CD4-positive, alpha-beta T cell treated with Interferon gamma for 1 hour (primary cell): ENCODE measurements around the gene GOLGA6L6.
"Not testable (repeated sequence)": the region's sequence is repeated elsewhere in the genome, so short reads cannot be mapped to it uniquely, and the experiment has no call there.

ENCODE experiments used
- DNase-seq: peaks from one replicate; pipeline ENCODE4 v3.0.0-alpha.2; 2020

Gene GOLGA6L6

GRCh38 chr15:20541700-20542099 is at the start of gene GOLGA6L6:
Gene GOLGA6L6, minus strand, starts transcription at chr15:20541800. Its CDS starts 91 bp downstream, at chr15:20541709.
- DNase-seq, result not testable (repeated sequence)

- DNase-seq, result not testable (repeated sequence)
Measured at GRCh38 chr15:20590069-20590468, 48.5 kb upstream of the GOLGA6L6 start.

- DNase-seq, result not testable (repeated sequence)
Measured at GRCh38 chr15:20586821-20587220, 45.2 kb upstream of the GOLGA6L6 start.

GRCh38 chr15:20582726-20583115 is 41.1 kb upstream of the GOLGA6L6 start:
- DNase-seq, result not testable (repeated sequence)

DNA sequence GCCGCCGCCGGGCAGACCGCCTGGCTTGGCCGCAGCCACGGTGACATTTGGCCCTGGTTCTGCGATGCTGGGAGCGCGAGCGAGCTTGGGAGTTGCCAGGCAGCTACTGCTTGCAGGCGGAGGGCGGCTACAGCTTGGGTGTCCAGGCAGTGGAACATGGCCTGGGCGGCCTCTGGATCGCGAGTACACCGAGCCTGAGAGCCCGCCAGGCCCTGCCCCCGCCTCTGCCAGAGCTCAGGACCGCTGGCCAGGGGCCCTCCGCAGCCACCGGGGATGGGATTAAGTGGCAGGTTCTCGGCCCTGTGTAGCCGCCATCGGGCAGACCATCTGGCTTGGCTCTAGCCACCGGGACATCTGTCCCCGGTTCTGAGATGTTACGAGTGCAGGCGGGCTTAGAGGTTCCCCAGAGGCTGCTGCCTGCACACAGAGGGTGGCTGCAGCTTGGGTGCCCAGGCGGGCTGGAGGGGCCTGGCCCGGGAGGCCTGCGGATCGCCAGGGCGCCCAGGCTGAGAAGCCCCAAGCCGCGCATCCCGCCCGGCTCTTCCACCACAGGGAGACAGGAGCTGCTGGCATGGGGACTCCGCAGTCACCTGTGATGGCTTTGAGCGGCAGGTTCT is 40.6 kb upstream of the GOLGA6L6 start:
- DNase-seq, result not testable (repeated sequence)

- not testable (repeated sequence) for DNase-seq
Measured at GRCh38 chr15:20581261-20582108, 39.9 kb upstream of the GOLGA6L6 start.

DNA sequence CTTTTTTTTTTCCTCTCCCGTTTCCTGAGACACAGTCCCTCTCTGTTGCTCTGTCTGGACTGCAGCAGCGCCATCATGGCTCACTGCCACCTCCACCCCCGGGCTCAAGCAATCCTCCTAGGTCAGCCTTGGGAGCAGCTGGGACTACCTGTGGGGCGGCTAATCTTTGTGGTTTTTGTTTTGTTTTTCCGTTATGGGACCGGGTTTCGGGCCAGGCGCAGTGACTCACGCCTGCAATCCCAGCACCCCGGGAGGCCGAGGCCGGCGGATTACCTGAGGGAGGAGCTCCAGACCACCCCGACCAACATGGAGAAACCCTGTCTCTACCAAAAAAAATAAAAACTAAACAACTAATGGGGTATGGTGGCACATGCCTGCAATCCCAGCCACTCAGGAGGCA is 38.1 kb upstream of the GOLGA6L6 start:
- not testable (repeated sequence) for DNase-seq

GRCh38 chr15:20551289-20551688 is 9.7 kb upstream of the GOLGA6L6 start:
- not testable (repeated sequence) for DNase-seq

GRCh38 chr15:20505926-20506658 is 35.5 kb downstream of the GOLGA6L6 start:
- not testable (repeated sequence) for DNase-seq

DNA sequence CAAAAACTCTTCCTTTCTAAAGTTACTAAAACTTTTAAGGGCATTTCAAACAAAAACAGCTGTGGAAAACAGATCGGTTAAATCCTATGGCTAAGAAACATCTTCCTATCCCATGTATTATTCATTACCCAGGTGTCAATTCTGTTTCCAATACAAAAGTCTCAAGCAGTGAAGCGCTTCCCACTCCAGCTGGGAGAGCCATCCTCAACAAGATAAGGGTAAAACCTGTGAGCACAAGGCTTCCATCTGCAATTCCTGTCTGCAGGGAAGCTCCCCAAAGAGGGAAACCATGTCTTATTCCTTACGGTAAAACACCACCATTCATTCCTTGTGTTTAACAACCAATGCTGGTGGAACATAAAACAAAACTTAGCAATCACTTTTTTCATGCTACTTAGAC is 38.8 kb downstream of the GOLGA6L6 start:
- not testable (repeated sequence) for DNase-seq

DNA sequence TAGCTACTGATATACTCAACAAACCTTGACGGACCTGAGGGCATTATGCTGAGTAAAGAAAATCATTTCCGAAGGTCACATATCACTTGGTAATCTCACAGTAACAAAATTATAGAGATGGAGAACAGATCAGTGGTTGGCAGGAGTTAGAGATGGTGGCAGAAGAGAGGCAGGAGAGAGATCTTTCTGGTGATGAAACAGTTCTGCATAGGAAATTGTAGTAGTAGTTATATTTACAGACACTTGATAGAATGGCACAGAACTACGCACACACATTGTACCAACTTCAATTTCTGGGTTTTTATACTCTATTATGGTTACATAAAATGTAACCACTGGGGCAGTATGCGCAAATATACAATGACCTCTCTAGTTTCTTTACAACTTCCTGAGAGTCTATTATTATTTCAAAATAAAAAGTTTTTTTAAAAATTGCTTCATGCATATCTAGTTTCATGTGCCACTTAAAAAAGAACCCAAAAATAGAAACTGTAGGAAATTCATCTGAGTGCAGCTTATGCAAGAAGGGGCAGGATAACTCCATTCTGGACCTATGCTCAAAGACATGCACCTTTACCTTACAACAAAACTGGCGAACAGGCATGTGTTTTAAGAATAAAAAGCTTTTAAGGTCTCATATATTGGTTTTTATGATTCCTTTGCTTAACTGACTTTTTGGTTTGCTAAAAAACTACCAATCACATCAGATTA is 39.9 kb downstream of the GOLGA6L6 start:
- not testable (repeated sequence) for DNase-seq

DNA sequence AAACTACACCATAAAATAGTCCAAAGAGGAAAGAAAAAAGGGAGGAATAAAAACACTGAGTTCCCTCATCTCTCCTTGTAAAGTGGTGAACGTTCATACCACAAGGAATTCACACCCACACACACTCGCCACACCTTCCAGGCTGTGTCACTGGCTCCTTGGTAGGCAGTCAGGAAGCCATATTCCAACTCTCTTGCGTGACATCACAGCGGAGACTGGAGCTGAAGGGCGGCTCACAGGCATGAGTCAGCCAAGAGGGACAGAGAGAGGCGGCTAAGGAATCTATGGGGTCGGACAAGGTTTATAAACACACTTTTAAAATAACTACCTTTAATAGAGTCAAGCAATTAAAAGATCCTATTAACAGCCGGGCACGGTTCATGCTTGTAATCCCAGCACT is 43.8 kb downstream of the GOLGA6L6 start:
- not testable (repeated sequence) for DNase-seq

- not testable (repeated sequence) for DNase-seq
Measured at GRCh38 chr15:20493035-20493434, 48.6 kb downstream of the GOLGA6L6 start.

GRCh38 chr15:20492598-20492997 is 49.0 kb downstream of the GOLGA6L6 start:
- DNase-seq, result not testable (repeated sequence)

DNA sequence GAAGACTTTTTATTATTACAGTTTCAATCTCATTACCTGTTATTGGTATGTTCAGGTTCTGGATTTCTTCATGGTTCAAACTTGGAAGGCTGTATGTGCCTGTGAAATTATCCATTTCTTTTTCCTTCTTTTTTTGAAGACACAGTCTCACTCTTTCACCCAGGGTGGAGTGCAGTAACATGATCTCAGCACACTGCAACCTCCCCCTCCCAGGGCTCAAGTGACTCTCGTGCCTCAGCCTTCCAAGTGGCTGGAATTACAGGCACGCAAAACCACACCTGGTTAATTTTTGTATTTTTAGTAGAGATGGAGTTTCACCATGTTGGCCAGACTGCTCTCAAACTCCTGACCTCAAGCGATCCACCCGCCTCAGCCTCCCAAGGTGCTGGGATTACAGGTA is 52.3 kb downstream of the GOLGA6L6 start:
- not testable (repeated sequence) for DNase-seq
